Effector CD4-positive, alpha-beta T cell (primary cell): Measurements from ENCODE around the gene SKOR2. TPM values are rescaled to one million over a fixed set of nuclear protein-coding genes. Genes with fewer than 3 reads are reported as not detected.

ENCODE experiments used
- DNase-seq: peaks from one replicate; pipeline ENCODE4 v3.0.0-alpha.2; 2020
- total RNA-seq: gene quantifications from one replicate; lab custom pipeline; 2026; lab: John Stamatoyannopoulos, UW

Gene SKOR2, protein sequence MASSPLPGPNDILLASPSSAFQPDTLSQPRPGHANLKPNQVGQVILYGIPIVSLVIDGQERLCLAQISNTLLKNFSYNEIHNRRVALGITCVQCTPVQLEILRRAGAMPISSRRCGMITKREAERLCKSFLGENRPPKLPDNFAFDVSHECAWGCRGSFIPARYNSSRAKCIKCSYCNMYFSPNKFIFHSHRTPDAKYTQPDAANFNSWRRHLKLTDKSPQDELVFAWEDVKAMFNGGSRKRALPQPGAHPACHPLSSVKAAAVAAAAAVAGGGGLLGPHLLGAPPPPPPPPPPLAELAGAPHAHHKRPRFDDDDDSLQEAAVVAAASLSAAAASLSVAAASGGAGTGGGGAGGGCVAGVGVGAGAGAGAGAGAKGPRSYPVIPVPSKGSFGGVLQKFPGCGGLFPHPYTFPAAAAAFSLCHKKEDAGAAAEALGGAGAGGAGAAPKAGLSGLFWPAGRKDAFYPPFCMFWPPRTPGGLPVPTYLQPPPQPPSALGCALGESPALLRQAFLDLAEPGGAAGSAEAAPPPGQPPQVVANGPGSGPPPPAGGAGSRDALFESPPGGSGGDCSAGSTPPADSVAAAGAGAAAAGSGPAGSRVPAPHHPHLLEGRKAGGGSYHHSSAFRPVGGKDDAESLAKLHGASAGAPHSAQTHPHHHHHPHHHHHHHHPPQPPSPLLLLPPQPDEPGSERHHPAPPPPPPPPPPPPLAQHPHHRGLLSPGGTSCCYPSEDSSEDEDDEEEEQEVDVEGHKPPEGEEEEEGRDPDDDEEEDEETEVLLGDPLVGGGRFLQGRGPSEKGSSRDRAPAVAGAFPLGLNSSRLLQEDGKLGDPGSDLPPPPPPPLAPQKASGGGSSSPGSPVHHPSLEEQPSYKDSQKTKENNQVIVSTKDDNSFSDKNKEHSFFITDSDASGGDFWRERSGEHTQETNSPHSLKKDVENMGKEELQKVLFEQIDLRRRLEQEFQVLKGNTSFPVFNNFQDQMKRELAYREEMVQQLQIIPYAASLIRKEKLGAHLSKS
- not detected for total RNA-seq

DNA sequence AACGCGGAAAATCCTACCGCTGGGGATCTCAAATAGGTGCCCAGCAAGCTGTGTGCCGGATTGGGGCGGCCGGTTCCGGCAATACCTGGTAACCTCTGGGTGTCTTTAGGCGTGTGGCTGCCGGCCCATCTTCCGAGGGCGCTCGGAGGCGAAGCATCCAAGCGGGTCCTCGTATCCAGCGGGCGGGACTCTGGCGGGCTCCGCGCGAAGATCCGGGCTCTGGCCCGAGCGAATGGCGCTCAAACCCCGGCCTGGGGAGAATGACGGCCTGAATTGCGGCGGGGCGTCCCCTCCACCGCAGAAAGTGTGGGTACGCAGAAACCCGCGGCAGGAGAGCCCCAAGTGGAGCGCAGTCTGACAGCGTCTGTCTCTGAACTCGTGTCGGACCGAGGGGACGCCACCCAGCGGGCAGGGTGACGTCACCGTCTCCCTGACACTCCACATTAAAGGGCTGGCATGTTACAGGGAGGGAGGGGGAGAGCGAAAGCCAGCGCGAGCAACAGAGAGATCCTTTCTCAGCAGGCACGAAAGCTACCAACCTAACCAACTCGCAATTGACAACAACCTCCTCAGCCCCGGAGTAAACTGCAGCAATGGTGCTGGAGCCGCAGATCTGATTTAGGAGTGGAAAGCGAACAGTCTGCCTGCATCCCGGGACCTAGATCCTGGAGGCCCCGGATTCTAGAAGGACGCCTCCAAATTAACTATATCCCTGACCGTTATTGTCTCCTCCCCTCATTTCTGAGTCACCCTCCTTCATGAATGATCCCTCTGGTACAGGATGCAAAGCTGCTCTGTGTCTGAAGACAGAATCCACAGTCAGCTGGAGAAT, at the start of gene SKOR2:
Gene SKOR2 (minus strand): TSS at position 372 of the 832 bp plus-strand sequence. CDS start 2,477 bp downstream, outside the sequence.
- DNase-seq: no peak

DNA sequence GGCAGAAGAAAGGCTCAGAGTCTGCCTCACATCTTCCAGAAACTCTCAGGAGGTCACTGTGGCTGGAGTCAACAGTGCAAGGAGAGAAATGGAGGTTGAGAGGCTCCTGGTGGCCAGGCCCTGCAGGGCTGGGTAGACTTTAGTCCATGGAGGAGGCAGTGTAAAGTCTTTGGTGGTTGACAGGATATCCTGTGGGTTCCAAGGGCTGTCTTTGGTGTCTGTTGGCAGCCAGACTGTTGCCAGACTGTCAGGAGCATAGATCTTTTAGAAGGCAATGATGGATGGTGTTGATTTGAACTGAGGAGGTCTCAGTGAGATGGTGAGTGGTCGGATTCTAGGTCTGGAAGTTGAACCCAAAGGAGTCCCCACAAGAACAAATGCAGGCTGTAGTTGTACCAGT, 45.0 kb upstream of the SKOR2 start:
- DNase-seq: no peak

DNA sequence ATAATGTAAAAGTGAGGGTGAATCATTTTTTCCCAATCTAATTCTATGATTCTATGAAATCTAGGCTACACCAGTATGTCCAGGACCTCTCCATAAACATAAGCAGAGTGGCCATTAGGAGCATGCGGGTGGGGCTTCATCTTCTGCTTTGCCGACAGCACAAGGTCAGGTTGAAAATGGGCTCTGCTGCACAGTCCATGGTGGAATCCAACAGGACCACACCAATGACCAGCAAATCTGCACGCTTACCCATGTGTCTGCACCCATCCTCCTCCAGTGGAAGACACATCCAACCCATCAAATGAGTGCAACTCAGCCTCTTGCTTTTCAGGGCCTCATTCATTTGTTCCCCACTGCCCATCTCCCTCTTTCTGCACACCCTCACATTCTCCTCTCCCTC, 43.3 kb upstream of the SKOR2 start:
- DNase-seq: no peak

DNA sequence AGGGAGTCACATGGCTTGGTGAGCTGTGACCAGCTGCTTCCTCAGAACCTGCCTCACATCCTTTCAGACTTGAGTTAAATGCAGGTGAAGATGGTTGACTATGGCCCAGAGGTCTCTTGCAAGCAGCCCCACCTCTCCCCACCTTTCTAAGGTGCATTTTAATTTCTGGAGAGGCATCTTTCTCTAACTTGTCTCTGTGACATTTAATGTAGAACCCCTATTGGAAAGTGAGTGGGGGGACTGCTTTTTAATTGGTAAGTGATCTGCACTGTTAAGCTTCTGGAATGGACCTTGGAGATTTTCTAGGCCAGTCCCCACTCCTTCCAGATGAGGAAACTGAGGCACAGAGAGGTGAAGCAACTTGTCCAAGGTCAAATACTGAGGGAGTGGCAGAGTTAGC, 37.3 kb upstream of the SKOR2 start:
- no peak for DNase-seq

DNA sequence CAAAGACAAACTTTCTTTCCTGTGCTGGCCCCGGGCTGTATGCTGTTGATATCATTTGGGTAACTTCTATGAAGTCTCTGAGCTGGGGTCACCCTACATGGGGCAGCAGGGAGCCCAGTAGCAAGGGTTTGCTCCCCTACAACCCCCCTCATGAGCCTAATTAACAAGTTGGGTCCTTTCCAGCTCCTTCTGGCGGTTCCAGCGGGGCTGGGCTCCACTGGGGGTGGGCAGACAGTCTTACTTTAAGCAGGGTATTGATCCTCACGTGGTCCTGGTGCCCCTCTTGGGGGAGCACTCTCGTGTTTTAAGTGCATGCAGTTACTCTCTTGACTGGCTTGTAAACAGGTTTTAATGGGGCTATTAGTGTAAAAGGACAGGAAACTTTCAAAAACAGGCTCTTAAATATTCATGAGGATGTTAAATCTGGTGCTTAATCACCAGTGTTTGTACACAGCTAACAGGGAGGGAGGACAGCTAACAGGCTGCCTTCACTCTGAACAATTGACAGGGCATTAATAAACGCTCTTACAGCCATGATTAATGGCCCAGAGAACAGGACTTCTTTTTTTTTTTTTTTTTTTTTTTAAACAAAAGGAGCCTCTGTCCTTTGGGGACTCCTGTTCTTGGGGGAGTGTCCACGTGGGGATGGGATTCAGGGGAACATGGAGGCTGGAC, 36.6 kb upstream of the SKOR2 start:
- no peak for DNase-seq

DNA sequence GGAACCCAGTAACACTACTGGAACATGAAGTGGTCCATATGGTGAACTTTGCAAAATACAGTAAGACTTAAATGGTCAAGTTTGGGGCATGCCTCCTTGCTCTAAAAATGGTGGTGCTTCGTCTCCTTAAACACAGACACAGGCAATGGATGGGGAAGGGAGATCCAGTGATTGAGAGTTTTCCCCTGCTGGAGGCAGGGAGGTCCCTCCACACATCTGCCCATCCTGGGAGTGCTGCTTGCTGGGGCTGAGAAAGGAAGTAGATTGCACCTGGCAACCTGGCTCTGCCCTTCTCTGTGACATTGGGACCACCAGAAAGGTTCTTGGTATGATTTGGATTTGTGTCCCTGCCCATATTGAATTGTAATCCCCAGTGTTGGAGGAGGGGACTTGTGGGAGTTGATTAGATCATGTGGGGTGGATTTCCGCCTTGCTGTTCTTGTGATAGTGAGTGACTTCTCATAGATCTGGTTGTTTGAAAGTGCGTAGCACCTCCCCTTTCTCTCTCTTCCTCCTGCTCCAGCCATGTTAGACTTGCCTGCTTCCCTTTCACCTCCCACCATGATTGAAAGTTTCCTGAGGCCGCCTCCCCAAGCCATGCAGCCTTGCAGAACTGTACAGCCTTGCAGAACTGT, 35.4 kb upstream of the SKOR2 start:
- DNase-seq: no peak

DNA sequence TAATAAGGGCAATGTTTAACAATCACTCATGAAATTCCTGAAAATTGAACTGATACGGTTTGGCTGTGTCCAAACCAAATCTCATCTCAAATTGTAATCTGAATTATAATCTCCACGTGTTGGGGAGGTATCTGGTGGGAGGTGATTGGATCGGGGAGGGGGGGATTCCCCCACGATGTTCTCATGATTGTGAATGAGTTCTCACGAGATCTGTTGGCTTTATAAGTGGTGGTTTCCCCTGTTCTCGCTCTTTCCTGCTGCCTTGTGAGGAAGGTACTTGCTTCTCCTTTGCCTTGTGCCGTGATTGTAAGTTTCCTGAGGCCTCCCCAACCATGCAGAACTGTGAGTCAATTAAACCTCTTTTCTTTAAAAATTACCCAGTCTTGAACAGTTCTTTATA, 34.0 kb upstream of the SKOR2 start:
- DNase-seq: no peak

DNA sequence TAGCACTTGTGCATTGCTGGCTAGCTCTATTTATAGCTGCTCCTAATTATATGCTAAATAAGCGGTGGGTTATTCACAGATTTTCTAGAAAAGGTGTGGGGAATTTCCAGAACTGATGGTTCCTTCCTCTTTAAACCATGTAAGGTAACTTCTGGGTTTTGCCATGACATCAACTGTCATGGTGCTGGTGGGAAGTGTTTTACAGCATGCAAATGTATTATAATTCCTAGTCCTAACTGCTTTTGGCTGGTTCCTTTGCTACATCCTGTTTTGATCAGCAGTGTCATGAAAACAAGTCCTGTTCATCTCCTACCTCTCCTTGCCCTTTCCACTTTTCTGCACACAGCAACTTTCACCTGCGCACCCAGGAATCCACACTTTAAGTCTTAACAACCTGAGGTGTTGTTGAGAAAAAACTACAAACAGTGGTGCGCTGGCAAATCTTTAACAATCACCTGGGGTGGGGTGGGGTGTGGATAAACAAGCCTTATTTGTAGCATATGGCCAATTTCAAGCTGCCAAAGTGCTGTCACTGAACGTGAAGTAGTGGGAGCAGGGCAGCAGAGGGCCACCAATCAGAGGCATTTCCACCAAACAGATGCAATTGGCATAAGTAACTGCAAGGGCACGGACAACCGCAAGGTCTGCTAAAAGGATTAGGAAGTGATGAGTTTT, 33.4 kb upstream of the SKOR2 start:
- DNase-seq: no peak

DNA sequence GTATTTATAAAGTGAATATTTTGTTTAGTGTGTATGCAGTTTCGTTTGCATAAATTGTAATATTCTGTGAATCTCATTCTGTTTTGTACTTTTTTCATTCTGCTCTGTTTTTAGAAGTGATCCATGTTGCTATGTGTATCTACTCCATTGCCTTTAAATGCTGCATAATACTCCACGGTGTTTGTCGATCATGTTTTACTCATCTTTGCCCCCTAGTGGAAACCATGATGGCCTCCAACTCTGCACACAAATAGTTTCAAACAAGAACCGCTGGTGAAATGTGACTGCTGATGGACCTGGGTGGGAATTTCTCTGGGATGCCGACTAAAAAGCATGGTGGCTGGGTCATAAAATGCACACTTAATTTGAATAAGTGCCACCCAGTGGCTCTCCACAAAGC, 32.0 kb upstream of the SKOR2 start:
- DNase-seq: no peak

DNA sequence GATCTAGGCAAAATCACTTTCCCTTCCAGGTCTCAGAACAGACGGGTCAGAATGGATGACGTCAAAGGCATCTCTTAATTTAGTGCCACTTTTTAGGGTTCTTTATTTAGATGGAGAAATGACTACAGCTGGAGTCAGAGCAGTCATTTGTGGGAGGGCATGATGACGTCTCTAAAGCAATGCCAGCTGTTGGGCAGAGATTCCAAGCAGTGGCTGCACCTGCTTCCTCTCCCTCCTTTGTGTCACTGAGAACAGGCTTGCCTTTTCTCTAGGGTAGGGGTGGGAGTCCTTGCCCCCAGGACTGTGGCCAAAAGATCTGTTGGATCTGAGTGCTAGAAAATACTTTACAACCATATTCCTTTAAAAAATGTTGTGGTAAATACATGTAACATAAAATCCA, 28.7 kb upstream of the SKOR2 start:
- no peak for DNase-seq

DNA sequence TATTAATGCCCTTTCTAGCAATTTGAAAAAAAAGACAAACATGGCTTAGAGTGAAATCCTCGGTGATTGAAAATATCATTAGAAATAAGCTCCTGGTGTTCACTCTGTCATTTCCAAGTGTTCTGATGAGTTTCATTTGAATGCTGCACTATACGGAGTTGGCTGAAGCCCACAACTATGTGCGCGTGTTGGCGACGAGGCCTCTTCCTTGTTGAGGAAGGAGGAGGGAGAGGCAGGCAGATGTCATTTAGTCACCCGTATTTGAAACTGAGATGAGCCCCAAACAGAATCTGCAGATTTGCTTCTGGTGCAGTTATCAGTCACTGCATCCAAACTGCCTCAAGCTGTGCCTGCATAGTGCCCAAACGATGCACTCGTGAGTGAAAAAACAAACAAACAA, 23.5 kb upstream of the SKOR2 start:
- DNase-seq: no peak

DNA sequence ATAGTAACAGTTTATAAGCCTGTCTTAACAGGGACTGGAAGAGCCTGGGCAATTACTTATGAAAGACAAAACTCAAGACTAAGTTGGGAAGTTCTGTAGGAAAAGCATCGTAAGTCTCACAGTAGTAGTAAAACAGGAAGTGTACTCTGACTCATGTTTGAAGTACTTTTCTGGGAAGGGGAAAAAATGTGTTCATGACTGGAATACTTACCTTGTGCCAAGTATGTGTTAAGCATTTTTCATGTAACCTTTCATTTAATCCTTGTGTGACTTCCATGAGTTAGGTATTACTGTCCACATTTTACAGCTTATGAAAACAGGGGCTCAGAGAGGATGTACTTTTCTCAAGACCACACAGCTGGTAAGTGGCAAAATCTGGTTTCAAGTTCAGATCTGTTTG, 13.7 kb upstream of the SKOR2 start:
- DNase-seq: no peak

DNA sequence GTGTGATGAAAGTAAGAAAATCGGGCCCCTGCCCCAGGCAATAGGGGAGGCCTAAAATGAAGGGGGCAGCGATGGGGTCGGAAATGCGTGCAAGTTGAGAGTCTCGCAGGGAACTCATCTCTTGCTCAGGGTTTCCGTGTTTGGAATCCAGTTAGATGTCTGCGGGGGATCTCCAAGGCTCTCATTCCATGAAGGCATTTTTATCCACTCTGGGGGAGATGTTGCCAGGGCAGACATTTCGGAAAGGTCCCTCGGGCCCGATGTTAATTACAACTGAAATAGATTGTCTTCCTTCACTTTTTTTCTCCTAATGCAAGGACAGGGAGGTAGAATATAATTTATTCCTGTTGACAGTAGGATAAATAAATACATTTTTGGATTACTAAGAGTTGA, 12.8 kb upstream of the SKOR2 start:
- DNase-seq: no peak

DNA sequence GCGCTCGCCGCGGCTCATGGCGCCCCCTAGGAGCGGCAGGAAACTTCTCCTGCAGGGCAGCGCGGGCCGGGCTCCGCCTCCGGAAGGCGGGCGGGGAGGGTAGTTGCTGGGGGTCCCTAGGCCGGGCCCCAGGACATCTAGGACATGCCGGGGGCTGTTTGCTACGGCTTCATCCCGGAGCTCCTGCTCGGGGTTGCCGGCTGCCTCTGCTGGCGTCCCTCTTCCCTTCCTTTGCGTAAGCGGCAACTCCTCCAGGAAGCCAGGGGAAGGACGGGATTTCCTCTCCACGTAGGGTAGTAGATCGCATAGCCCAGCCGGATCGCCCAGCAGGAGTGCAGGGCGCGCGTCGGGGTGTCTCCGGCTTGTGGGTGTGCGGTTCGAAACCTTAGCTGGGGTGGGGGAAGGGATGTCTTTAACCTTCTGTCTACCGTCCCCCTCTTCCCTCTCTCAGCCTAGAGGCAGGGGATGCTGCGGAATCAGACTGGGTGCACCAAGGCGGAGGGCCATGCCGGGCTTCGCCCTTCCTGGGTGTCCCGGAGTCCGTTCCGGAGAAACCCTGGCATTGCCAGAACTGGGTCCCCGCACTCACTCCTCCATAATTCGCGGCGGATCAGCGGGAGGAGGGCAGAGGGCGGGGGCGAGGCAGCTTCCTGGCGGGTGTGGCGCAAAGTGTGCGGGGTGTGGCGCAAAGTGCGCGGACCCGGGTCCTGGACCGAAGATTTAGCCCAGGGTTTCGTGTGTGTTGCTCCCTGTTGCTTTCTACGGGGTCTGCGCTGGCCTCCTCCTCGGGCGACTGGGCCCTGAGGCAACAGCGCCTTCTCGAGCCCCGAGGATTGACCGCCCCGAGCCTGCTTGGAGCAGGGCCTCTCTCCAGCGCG, 12.2 kb upstream of the SKOR2 start:
- no peak for DNase-seq

DNA sequence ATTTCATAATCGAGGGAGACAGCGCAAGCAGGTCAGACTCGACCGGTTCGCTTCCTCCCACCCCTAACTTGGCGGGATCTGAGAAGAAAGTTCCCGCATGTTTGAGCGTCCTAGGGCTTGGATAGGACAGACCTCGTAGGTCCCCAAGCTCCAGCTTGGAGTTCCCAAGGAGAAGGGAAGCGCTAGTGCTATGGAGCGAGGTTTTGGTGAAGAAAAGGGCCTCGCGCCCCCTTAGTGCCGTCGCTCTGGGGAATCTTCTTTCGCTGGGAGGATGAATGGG, 11.6 kb upstream of the SKOR2 start:
- DNase-seq: no peak

DNA sequence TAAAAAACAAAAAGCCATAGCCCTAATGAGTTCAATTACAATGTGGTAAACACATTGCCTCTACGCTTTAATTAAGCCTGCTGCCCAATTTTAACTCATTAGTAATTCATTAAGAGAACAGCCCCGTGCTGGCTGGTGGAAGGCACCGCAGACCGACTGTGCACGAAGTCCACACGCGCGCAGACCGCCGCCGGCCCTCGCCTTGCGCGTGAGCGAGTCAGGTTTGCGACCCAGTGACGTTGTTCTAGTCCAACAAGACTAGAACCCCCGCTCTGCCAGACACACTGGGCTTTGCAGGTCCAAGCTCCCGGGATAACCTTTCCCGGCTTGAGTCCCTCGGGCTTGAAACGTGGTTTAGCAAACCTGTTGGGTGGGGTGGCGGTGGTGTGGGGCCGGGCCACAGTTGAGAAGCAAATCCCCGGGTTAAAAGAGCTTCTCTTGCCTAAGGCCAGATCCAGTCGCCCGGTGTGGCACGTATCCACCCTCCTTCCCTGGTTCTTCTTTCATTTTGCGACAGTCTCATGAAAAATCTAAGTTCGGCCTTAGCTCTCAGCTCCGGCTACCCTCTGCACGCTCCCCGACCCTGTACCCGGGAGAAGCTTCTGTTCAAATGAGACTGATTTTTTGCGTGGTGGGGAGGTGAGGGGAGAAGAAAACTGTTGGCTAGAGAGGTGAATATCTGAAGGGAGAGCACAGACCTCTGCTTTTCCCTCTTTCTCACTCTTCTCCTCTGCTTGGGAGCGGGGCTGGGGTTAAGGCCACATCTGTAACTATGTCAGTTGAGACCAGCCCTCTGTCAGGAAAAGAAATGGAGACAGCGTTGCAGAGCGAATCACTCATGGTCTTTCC, 11.1 kb upstream of the SKOR2 start:
- DNase-seq: no peak

DNA sequence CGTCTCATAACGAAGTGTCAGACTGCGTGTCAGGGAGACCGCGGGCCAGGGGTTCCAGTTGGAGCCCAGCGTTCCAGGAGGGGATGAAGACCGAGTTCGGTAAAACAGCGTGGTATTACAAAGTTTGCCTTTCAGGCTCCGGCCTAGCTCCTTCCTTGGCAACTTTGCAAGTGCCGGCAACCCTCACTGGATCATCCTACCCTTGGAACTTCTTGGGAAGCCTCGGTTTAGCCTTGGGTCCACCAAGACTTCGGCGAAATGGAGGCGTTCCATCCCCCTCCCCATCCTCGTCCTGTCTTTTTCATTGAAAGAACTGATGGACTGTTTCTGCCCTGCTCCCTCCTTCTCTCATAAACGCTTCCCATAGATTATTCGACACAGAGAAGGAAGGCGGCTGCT, 10.4 kb upstream of the SKOR2 start:
- no peak for DNase-seq

DNA sequence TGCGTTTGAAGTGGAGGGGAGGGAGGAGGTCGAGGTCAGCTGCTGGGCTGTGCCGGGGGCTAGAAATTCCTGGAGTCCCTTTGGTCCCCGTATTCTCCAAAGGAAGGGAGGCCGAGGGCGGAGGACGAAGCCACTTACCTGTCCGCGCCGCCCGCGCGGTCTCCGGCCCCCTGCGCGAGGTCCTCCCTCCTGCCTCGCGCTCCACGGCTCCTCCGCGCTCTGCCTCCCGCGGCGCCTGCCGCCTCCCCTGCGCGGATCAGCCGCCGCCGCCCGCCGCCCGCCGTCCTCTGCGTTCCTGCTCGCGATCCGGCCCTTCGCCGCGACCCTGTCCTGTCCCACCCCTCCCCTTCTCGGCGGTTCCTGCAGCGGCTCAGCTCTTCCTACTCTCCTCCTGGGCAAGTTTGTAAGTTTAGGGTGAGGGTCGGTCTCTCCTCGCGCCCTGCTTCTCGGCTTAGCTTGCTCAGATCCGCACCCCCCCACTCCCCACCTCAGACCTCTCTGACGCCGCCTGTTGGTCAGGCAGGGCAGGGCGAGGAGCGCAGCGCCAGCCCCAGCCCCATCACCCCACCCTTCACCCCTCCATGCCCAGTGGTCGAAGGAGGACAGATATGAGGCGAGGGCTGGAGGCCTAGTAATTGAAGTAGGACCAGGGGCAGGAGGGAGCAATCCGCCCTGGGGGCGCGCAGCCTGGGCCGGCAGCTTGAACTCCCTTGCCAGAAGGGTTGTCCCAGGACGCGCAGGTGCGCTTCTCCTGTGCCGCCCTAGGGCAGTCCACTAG, 9.7 kb upstream of the SKOR2 start:
- DNase-seq: no peak
